H9 (cell line): ENCODE measurements around the gene TBATA. TPM values are rescaled to one million over a fixed set of nuclear protein-coding genes. Genes with fewer than 3 reads are reported as not detected.

Experiments
- DNase-seq: peaks from one replicate; pipeline ENCODE4 v3.0.0-alpha.2; 2017
- H2AFZ ChIP-seq: one replicate; pipeline ENCODE4 v1.6.1; 2013; ENCODE audit warnings: mild to moderate bottlenecking, low read length, control low read depth, moderate library complexity
- H2AK5ac ChIP-seq: 2 replicates; pipeline ENCODE4 v1.6.1; 2013; ENCODE audit warnings: low read length, control low read depth, mixed read lengths; ENCODE audit not compliant: insufficient read length
- H2BK120ac ChIP-seq: one replicate; pipeline ENCODE4 v1.6.1; 2013; ENCODE audit warnings: low read depth, mild to moderate bottlenecking, low read length, control low read depth, inconsistent platforms; ENCODE audit not compliant: poor library complexity, severe bottlenecking
- H2BK12ac ChIP-seq: 2 replicates; pipeline ENCODE4 v1.6.1; 2013; ENCODE audit warnings: low read length, control low read depth, mixed read lengths, low read depth; ENCODE audit not compliant: insufficient read length
- H2BK15ac ChIP-seq: 2 replicates; pipeline ENCODE4 v1.6.1; 2013; ENCODE audit warnings: low read depth, low read length, control low read depth
- H2BK20ac ChIP-seq: one replicate; pipeline ENCODE4 v1.6.1; 2013; ENCODE audit warnings: low read depth, mild to moderate bottlenecking, low read length, control low read depth, inconsistent platforms; ENCODE audit not compliant: poor library complexity, severe bottlenecking
- H2BK5ac ChIP-seq: 2 replicates; pipeline ENCODE4 v1.6.1; 2013; ENCODE audit warnings: low read length, control low read depth, mixed read lengths; ENCODE audit not compliant: insufficient read length
- H3K14ac ChIP-seq: 2 replicates; pipeline ENCODE4 v1.6.1; 2013; ENCODE audit warnings: low read length, control low read depth; ENCODE audit not compliant: insufficient read depth
- H3K18ac ChIP-seq: 2 replicates; pipeline ENCODE4 v1.6.1; 2013; ENCODE audit warnings: low read depth, mild to moderate bottlenecking, mixed read lengths, low read length, control low read depth; ENCODE audit not compliant: insufficient read length
- H3K23ac ChIP-seq: 2 replicates; pipeline ENCODE4 v1.6.1; 2013; ENCODE audit warnings: low read length, control low read depth, mixed read lengths, low read depth; ENCODE audit not compliant: insufficient read length
- H3K23me2 ChIP-seq: 2 replicates; pipeline ENCODE4 v1.6.1; 2013; ENCODE audit warnings: low read depth, mild to moderate bottlenecking, mixed read lengths, low read length, control low read depth; ENCODE audit not compliant: insufficient read length, poor library complexity, severe bottlenecking
- H3K27ac ChIP-seq: 2 replicates; pipeline ENCODE4 v1.5.1; 2013; ENCODE audit warnings: low read length, control low read depth, mixed read lengths, low read depth; ENCODE audit not compliant: insufficient read length
- H3K27me3 ChIP-seq: 2 replicates; pipeline ENCODE4 v1.6.1; 2013; ENCODE audit warnings: low read length, control low read depth, inconsistent platforms; ENCODE audit not compliant: insufficient read depth
- H3K4ac ChIP-seq: 2 replicates; pipeline ENCODE4 v1.6.1; 2013; ENCODE audit warnings: low read depth, mild to moderate bottlenecking, control low read depth, inconsistent platforms, low read length, moderate library complexity
- H3K4me1 ChIP-seq: 2 replicates; pipeline ENCODE4 v1.6.1; 2013; ENCODE audit warnings: low read length, control low read depth, inconsistent platforms; ENCODE audit not compliant: insufficient read depth
- H3K4me2 ChIP-seq: 2 replicates; pipeline ENCODE4 v1.6.1; 2013; ENCODE audit warnings: low read length, control low read depth, mixed read lengths; ENCODE audit not compliant: insufficient read length, insufficient read depth
- H3K56ac ChIP-seq: 2 replicates; pipeline ENCODE4 v1.6.1; 2013; ENCODE audit warnings: low read depth, mild to moderate bottlenecking, mixed read lengths, low read length, control low read depth; ENCODE audit not compliant: insufficient read length
- H3K79me1 ChIP-seq: 2 replicates; pipeline ENCODE4 v1.6.1; 2013; ENCODE audit warnings: low read depth, mild to moderate bottlenecking, moderate library complexity, low read length, control low read depth, inconsistent platforms; ENCODE audit not compliant: insufficient read depth, poor library complexity, severe bottlenecking
- H3K79me2 ChIP-seq: 2 replicates; pipeline ENCODE4 v1.6.1; 2013; ENCODE audit warnings: low read length, control low read depth, inconsistent platforms; ENCODE audit not compliant: insufficient read depth
- H3K9ac ChIP-seq: 2 replicates; pipeline ENCODE4 v1.6.1; 2013; ENCODE audit warnings: low read length, control low read depth, mixed read lengths; ENCODE audit not compliant: insufficient read length; ENCODE audit errors: extremely low read depth
- H3K9me3 ChIP-seq: one replicate; pipeline ENCODE4 v1.6.1; 2013; ENCODE audit warnings: low read depth, low read length, inconsistent platforms; ENCODE audit not compliant: control insufficient read depth
- H3T11ph ChIP-seq: one replicate; pipeline ENCODE4 v1.6.1; 2013; ENCODE audit warnings: mild to moderate bottlenecking, low read length, control low read depth, inconsistent platforms
- H4K20me1 ChIP-seq: one replicate; pipeline ENCODE4 v1.6.1; 2013; ENCODE audit not compliant: control insufficient read depth, insufficient read length, insufficient read depth
- H4K5ac ChIP-seq: 2 replicates; pipeline ENCODE4 v1.6.1; 2013; ENCODE audit warnings: low read depth, mild to moderate bottlenecking, mixed read lengths, low read length, control low read depth; ENCODE audit not compliant: insufficient read length
- H4K8ac ChIP-seq: replicated peaks from 2 replicates; pipeline ENCODE4 v1.6.1; 2013; ENCODE audit warnings: low read length, control low read depth, mixed read lengths, low read depth; ENCODE audit not compliant: insufficient read length
- H4K91ac ChIP-seq: 2 replicates; pipeline ENCODE4 v1.6.1; 2013; ENCODE audit warnings: low read depth, mild to moderate bottlenecking, moderate library complexity, mixed read lengths, low read length, control low read depth; ENCODE audit not compliant: insufficient read length
- H3K27ac Mint-ChIP-seq, 3 experiments: 2 replicates in 2 of 3; 3 replicates in 1 of 3; pipeline ENCODE4 v1.8.0; 2020 to 2021; ENCODE audit warnings: mixed read lengths in 3 of 3, mild to moderate bottlenecking in 1 of 3, moderate library complexity in 1 of 3
- H3K27me3 Mint-ChIP-seq: 2 replicates; pipeline ENCODE4 v1.8.0; 2021; ENCODE audit warnings: low read depth, mild to moderate bottlenecking, moderate library complexity, mixed read lengths
- H3K36me3 Mint-ChIP-seq, 3 experiments: 2 replicates in 2 of 3; 3 replicates in 1 of 3; pipeline ENCODE4 v1.8.0; 2020 to 2021; ENCODE audit warnings: low read depth in 3 of 3, mixed read lengths in 3 of 3; ENCODE audit not compliant: insufficient read depth in 1 of 3
- H3K4me1 Mint-ChIP-seq, 2 experiments: 2 replicates each; pipeline ENCODE4 v1.8.0; 2020; ENCODE audit warnings: mixed read lengths in 2 of 2
- H3K4me3 Mint-ChIP-seq, 2 experiments: 2 replicates in 1 of 2; 3 replicates in 1 of 2; pipeline ENCODE4 v1.8.0; 2020 to 2021; ENCODE audit warnings: mild to moderate bottlenecking in 2 of 2, mixed read lengths in 2 of 2, moderate library complexity in 1 of 2
- H3K9me3 Mint-ChIP-seq, 2 experiments: 2 replicates in 1 of 2; 3 replicates in 1 of 2; pipeline ENCODE4 v1.8.0; 2020; ENCODE audit warnings: mild to moderate bottlenecking in 2 of 2, mixed read lengths in 2 of 2, moderate library complexity in 1 of 2
- WGBS: extraction: QIAGEN DNeasy Blood & Tissue Kit; methylation state at CpG from one replicate; pipeline ENCODE4 v1.1.7; 2013; ENCODE audit warnings: missing lambda C conversion rate, low lambda C conversion rate, mixed read lengths; ENCODE audit not compliant: insufficient read length; ENCODE audit errors: extremely low coverage; 5-methylcytosine and 5-hydroxymethylcytosine counted together
- total RNA-seq: library from RNA; stranded (reverse); gene quantifications from 2 replicates; pipeline ENCODE4 v1.2.1, GENCODE V29; 2021
- TF ChIP-seq, protein P1 (sequence below): fragments of 200-600 bp; sonication (generic); conservative IDR thresholded peaks from 3 replicates; pipeline ENCODE4 v1.8.0; 2021; ENCODE audit warnings: antibody characterized with exemption, mild to moderate bottlenecking

The TBATA gene
- total RNA-seq, 1 experiment from 2014 or later = not detected

DNA sequence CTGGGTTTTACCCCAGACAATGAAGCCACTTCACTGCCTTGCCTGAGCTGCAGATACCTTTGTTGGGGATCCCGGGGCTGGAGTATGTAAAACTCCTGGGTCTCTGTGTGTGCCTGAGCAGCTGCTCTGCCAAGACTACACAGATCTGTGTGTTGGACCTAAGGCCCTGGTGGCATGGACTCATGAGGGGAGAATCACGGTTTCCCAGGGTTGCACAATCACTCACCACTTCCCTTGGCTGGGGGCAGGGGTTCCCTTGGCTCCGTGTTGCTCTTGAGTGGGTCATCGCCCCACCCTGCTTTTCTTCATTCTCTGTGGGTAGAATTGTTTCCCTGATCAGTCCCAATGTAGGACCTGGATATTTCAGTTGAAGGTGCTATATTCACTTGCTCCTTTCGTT is 13.9 kb upstream of the TBATA start:
- H3K14ac ChIP-seq = no peak overlapping the region
- H3K9me3 ChIP-seq = no peaks in the 10 kb centered on the region
- H3K18ac ChIP-seq = no peak overlapping the region
- no peak overlapping the region for H3K23ac ChIP-seq
- H3T11ph ChIP-seq = no peak overlapping the region
- no peaks in the 10 kb centered on the region for H3K79me2 ChIP-seq
- TF ChIP-seq, protein P1, sequence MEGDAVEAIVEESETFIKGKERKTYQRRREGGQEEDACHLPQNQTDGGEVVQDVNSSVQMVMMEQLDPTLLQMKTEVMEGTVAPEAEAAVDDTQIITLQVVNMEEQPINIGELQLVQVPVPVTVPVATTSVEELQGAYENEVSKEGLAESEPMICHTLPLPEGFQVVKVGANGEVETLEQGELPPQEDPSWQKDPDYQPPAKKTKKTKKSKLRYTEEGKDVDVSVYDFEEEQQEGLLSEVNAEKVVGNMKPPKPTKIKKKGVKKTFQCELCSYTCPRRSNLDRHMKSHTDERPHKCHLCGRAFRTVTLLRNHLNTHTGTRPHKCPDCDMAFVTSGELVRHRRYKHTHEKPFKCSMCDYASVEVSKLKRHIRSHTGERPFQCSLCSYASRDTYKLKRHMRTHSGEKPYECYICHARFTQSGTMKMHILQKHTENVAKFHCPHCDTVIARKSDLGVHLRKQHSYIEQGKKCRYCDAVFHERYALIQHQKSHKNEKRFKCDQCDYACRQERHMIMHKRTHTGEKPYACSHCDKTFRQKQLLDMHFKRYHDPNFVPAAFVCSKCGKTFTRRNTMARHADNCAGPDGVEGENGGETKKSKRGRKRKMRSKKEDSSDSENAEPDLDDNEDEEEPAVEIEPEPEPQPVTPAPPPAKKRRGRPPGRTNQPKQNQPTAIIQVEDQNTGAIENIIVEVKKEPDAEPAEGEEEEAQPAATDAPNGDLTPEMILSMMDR = no peak
- no peaks in the 10 kb centered on the region for H3K79me1 ChIP-seq
- no peak overlapping the region for H2AK5ac ChIP-seq
- H4K20me1 ChIP-seq = no peaks in the 10 kb centered on the region
- H2BK15ac ChIP-seq = no peak overlapping the region
- no peak overlapping the region for H2BK20ac ChIP-seq
- no peaks in the 10 kb centered on the region for H3K4me1 ChIP-seq
- H3K4me3 Mint-ChIP-seq = no peak overlapping the region
- no peak for DNase-seq
- no peak overlapping the region for H2BK5ac ChIP-seq
- H4K8ac ChIP-seq = no peak overlapping the region
- H3K56ac ChIP-seq = no peak overlapping the region
- no peak overlapping the region for H3K27ac Mint-ChIP-seq
- no peak overlapping the region for H3K4me2 ChIP-seq
- no peak overlapping the region for H3K4ac ChIP-seq
- no peak overlapping the region for H4K91ac ChIP-seq
- H2BK120ac ChIP-seq = no peak overlapping the region
- no peak overlapping the region for H2BK12ac ChIP-seq
- H2AFZ ChIP-seq = no peak overlapping the region
- peaks cover 9% of the 10 kb centered on the region for H3K27me3 Mint-ChIP-seq
- H4K5ac ChIP-seq = no peak overlapping the region
- no peak overlapping the region for H3K27ac ChIP-seq
- no peaks in the 10 kb centered on the region; a peak in 3 of 5 replicates for H3K9me3 Mint-ChIP-seq
- H3K36me3 Mint-ChIP-seq = no peaks in the 10 kb centered on the region
- H3K4me1 Mint-ChIP-seq = no peaks in the 10 kb centered on the region
- no peak overlapping the region for H3K9ac ChIP-seq
- no peaks in the 10 kb centered on the region for H3K27me3 ChIP-seq
- no peaks in the 10 kb centered on the region for H3K23me2 ChIP-seq
- WGBS = no CpG with 5 or more reads among the region's 5 CpGs
